ENCODE measurements around the gene NOTCH4. TPM values are rescaled to one million over a fixed set of nuclear protein-coding genes. Genes with fewer than 3 reads are reported as not detected.

Gene NOTCH4
- total RNA-seq, 1 donor from 2014 or later: 2.4 TPM

DNA sequence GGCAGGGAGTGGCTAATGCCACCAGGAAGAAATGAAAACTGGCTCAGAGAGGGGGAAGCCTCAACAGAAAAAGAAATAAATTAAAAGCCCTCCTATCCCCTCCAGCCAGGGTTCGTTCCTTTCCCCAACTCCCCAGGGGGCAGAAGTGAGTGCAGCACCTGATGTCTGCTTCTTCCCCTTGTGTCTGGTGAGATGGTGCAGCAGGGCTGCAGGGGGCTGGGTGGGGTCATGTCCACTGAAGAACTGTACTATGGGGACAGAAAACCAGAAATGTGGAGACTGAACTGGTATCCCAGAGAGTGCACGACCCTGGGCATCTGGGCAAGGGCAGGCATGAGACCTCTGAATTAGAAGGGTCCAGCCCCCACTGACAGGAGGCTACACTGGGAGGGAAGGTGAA, 55.5 kb downstream of the NOTCH4 start:
- Histone ChIP-seq H3K27me3 (ENCODE audit: control insufficient read depth, insufficient read depth, low read length) (no peaks in the 10 kb centered on the region), H3K36me3 (ENCODE audit: control insufficient read depth, insufficient read depth, low read length) (peaks cover 4% of the 10 kb centered on the region), H3K4me3 (ENCODE audit: low read depth, low read length) (no peak overlapping the region)
- no peak for DNase-seq (ENCODE audit: low read depth)
- TF ChIP-seq, protein P1, sequence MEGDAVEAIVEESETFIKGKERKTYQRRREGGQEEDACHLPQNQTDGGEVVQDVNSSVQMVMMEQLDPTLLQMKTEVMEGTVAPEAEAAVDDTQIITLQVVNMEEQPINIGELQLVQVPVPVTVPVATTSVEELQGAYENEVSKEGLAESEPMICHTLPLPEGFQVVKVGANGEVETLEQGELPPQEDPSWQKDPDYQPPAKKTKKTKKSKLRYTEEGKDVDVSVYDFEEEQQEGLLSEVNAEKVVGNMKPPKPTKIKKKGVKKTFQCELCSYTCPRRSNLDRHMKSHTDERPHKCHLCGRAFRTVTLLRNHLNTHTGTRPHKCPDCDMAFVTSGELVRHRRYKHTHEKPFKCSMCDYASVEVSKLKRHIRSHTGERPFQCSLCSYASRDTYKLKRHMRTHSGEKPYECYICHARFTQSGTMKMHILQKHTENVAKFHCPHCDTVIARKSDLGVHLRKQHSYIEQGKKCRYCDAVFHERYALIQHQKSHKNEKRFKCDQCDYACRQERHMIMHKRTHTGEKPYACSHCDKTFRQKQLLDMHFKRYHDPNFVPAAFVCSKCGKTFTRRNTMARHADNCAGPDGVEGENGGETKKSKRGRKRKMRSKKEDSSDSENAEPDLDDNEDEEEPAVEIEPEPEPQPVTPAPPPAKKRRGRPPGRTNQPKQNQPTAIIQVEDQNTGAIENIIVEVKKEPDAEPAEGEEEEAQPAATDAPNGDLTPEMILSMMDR (IDR thresholded peaks at IDR 0.05; ENCODE audit: insufficient read depth, low read length, poor library complexity, severe bottlenecking): no peak

DNA sequence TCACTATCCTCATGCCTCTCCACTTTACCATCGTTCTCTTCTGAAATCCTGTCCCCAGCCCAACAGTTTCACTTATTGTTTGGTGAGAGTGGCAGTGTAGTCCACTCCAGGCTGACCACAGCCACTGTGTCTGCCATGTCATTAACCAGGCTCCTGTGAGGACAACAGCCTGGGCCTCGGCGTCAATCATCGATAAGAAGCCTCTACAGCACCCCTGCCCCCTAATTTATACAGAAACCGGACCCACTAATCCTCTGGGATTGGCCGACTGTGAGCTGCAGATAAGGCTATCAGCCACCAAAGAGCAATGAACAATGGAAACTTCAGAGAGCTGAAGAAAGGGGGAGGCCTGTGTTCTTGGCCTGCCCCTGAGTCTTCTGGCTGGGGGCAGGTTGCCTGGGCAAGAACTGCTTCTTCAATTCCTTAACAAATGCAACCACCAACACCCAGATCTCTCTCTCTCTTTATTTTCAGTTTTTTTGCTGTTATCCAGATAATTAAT, 56.1 kb downstream of the NOTCH4 start:
- DNase-seq (ENCODE audit: low read depth): no peak
- Histone ChIP-seq H3K36me3 (ENCODE audit: control insufficient read depth, insufficient read depth, low read length) (peaks cover 4% of the 10 kb centered on the region), H3K4me3 (ENCODE audit: low read depth, low read length) (no peak overlapping the region), H3K27me3 (ENCODE audit: control insufficient read depth, insufficient read depth, low read length) (no peaks in the 10 kb centered on the region)
- TF ChIP-seq, protein P1 (IDR thresholded peaks at IDR 0.05; ENCODE audit: insufficient read depth, low read length, poor library complexity, severe bottlenecking): no peak

DNA sequence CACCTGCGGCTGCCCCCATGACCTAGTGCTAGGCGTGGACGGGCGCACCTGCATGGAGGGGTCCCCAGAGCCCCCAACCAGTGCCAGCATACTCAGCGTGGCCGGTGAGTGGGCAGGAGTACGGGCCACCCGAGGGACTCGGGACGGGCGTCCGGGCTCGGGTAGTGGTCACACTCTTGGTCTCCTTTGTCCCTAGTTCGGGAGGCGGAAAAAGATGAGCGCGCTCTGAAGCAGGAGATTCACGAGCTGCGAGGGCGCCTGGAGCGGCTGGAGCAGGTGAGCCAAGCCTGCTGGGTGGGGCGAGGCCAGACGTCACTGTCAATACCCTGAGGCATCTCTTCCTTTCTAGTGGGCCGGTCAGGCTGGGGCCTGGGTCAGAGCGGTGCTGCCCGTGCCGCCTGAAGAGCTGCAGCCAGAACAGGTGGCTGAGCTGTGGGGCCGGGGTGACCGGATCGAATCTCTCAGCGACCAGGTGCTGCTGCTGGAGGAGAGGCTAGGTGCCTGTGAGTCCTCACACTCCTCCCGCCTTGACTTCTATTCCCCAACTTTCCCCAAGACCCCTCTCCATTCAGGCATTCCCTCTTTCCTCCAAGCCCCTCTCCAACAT, 56.6 kb downstream of the NOTCH4 start:
- TF ChIP-seq, protein P1 (IDR thresholded peaks at IDR 0.05; ENCODE audit: insufficient read depth, low read length, poor library complexity, severe bottlenecking): no peak
- Histone ChIP-seq H3K27me3 (ENCODE audit: control insufficient read depth, insufficient read depth, low read length) (no peaks in the 10 kb centered on the region), H3K4me3 (ENCODE audit: low read depth, low read length) (no peak overlapping the region), H3K36me3 (ENCODE audit: control insufficient read depth, insufficient read depth, low read length) (peaks cover 4% of the 10 kb centered on the region)
- no peak for DNase-seq (ENCODE audit: low read depth)

DNA sequence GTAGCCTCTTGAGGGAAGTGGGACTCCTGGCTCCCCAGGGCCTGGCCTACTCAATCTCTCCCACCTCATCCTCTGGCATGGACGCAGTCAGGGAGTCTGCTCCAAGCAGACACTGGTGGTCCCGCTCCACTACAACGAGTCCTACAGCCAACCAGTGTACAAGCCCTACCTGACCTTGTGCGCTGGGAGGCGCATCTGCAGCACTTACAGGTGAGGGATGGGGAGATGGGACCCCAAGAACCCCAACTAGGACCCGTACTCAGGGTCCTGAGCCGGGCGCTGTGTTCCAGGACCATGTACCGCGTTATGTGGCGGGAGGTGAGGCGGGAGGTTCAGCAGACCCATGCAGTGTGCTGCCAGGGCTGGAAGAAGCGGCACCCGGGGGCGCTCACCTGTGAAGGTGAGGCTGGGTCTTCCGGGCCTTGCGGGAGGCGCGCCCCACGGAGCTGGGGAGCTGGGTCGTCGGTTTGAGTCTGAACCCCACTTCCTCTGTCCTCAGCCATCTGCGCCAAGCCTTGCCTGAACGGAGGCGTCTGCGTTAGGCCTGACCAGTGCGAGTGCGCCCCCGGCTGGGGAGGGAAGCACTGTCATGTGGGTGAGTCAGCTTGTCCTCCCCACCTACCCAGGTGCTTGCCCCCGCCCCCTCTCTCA, 57.3 kb downstream of the NOTCH4 start:
- no peak for DNase-seq (ENCODE audit: low read depth)
- Histone ChIP-seq H3K4me3 (ENCODE audit: low read depth, low read length) (no peak overlapping the region), H3K36me3 (ENCODE audit: control insufficient read depth, insufficient read depth, low read length) (peaks cover 4% of the 10 kb centered on the region), H3K27me3 (ENCODE audit: control insufficient read depth, insufficient read depth, low read length) (no peaks in the 10 kb centered on the region)
- TF ChIP-seq, protein P1 (IDR thresholded peaks at IDR 0.05; ENCODE audit: insufficient read depth, low read length, poor library complexity, severe bottlenecking): no peak

DNA sequence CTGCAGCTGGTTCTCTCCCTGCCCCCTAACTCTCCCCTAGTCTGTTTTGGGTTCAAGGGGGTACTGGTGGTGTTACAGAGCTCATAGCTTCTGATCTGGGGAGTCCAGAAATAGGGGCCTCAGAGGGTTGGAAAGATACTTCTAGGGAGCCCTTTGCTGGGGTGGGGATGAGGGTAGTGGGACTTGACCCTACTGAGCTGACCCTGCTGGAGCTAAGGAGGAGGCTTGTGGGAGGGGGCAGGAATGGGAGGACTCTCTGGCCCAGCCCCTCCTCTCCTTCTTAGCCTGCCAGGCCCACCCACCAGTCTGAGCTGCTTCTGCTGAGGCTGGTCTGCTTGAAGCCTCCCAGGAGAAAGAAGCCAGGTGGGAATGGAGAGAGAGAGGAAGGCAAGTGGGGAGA, 59.6 kb downstream of the NOTCH4 start, which contains the start of gene EGFL8:
EGFL8 (plus strand) TSS at position 301 of the 400 bp plus-strand sequence. CDS start 1,571 bp downstream, outside the sequence.
- TF ChIP-seq, protein P1 (IDR thresholded peaks at IDR 0.05; ENCODE audit: insufficient read depth, low read length, poor library complexity, severe bottlenecking): no peak
- Histone ChIP-seq H3K27me3 (ENCODE audit: control insufficient read depth, insufficient read depth, low read length) (no peaks in the 10 kb centered on the region), H3K4me3 (ENCODE audit: low read depth, low read length) (no peak within 1 kb of the TSS), H3K36me3 (ENCODE audit: control insufficient read depth, insufficient read depth, low read length) (peaks cover 1% of the 10 kb centered on the region)
- DNase-seq (ENCODE audit: low read depth): no peak

Measured in kidney epithelial cell (primary cell).